ENCODE measurements around the gene APOBEC2. TPM values are rescaled to one million over a fixed set of nuclear protein-coding genes. Genes with fewer than 3 reads are reported as not detected.

Gene APOBEC2
- total and polyA plus RNA-seq, 9 of the 15 experiments (the other 6 are each of a cell fraction or from before 2014, with no cell fraction given): 0.25 to 1.6 TPM; not detected in 7

DNA sequence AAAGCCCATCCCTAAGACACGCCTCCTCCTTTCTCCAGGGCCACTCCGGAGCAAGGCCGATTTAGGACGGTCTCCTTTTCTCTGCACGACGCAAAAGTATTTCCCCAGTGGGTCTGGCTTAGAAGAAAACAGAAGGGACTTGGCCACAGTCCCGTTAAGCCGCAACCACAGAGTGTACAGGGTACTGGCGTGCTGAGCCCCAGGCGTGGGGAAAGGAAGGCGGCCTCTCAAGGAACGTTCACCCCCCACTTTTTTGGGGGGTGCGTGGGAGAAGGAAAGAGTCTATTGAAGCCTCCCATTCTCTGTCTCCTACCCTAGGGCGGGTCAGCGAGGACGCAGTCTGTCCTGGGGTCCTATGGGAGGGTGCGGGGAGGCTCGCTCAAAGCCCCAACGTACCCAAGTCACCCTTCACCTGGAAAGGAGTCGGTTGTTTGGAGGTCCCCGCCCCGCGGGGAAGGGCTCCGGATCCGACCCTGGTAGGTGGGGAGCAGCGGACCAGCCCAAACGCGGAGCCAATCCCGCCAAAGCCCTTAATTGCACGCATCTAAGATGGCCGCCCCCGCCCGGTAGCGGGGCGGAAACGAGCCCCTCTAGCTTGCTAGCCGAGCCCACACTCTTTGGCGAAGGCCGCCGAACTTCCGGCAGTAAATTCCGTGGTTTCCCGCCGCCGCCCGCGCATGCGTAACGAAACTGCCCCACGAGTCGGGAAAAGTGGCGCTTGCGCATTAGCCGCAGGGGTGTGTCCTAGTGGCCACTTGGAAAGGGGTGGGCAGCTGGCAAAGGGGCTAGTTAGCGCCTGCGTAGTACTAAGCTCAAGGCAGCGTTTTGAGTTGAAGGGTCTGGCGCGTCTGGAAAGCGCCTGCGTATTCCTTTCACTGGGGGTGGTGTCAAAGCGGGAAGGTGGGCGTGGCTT lies 19.2 kb downstream of the APOBEC2 start, which contains the start of gene OARD1 (continued):
- peak; percentile 86 for TF ChIP-seq ETV5 (CRISPR knock-in tag; IDR thresholded peaks at IDR 0.05; ENCODE audit: low read depth)
- TF ChIP-seq TCF3 (CRISPR knock-in tag; IDR thresholded peaks at IDR 0.05): 0 out of 2 replicates have a peak, but pooled peaks have one; percentile 2
- TF ChIP-seq SIN3A (IDR thresholded peaks at IDR 0.05; ENCODE audit: borderline replicate concordance in 2 of 2, control insufficient read depth in 1 of 2, low read depth in 2 of 2, low read length in 2 of 2): peak; percentile 66 to 88; a peak in 2 of 4 replicates
- TF ChIP-seq, protein P1, sequence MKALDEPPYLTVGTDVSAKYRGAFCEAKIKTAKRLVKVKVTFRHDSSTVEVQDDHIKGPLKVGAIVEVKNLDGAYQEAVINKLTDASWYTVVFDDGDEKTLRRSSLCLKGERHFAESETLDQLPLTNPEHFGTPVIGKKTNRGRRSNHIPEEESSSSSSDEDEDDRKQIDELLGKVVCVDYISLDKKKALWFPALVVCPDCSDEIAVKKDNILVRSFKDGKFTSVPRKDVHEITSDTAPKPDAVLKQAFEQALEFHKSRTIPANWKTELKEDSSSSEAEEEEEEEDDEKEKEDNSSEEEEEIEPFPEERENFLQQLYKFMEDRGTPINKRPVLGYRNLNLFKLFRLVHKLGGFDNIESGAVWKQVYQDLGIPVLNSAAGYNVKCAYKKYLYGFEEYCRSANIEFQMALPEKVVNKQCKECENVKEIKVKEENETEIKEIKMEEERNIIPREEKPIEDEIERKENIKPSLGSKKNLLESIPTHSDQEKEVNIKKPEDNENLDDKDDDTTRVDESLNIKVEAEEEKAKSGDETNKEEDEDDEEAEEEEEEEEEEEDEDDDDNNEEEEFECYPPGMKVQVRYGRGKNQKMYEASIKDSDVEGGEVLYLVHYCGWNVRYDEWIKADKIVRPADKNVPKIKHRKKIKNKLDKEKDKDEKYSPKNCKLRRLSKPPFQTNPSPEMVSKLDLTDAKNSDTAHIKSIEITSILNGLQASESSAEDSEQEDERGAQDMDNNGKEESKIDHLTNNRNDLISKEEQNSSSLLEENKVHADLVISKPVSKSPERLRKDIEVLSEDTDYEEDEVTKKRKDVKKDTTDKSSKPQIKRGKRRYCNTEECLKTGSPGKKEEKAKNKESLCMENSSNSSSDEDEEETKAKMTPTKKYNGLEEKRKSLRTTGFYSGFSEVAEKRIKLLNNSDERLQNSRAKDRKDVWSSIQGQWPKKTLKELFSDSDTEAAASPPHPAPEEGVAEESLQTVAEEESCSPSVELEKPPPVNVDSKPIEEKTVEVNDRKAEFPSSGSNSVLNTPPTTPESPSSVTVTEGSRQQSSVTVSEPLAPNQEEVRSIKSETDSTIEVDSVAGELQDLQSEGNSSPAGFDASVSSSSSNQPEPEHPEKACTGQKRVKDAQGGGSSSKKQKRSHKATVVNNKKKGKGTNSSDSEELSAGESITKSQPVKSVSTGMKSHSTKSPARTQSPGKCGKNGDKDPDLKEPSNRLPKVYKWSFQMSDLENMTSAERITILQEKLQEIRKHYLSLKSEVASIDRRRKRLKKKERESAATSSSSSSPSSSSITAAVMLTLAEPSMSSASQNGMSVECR (CRISPR knock-in tag; IDR thresholded peaks at IDR 0.05): peak; percentile 79; the same call in 1 of the 2 replicates
- TF ChIP-seq PTRF (tag; IDR thresholded peaks at IDR 0.05): no peak
- no peak for TF ChIP-seq TAF1 (IDR thresholded peaks at IDR 0.05; ENCODE audit: control insufficient read depth, extremely low read depth, insufficient read depth, low read length, severe bottlenecking)
- TF ChIP-seq, protein P2, sequence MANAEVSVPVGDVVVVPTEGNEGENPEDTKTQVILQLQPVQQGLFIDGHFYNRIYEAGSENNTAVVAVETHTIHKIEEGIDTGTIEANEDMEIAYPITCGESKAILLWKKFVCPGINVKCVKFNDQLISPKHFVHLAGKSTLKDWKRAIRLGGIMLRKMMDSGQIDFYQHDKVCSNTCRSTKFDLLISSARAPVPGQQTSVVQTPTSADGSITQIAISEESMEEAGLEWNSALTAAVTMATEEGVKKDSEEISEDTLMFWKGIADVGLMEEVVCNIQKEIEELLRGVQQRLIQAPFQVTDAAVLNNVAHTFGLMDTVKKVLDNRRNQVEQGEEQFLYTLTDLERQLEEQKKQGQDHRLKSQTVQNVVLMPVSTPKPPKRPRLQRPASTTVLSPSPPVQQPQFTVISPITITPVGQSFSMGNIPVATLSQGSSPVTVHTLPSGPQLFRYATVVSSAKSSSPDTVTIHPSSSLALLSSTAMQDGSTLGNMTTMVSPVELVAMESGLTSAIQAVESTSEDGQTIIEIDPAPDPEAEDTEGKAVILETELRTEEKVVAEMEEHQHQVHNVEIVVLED (CRISPR knock-in tag; IDR thresholded peaks at IDR 0.05): peak; percentile 72
- TF ChIP-seq ZBTB7A (IDR thresholded peaks at IDR 0.05; ENCODE audit: borderline replicate concordance, control insufficient read depth, low read depth, low read length): peak; percentile 79; the same call in 1 of the 2 replicates
- TF ChIP-seq ZNF124 (CRISPR knock-in tag; IDR thresholded peaks at IDR 0.05): no peak
- TF ChIP-seq RBM14 (IDR thresholded peaks at IDR 0.05; ENCODE audit: borderline replicate concordance, insufficient read depth, low read depth, low read length): no peak
- TF ChIP-seq ZNF324 (CRISPR knock-in tag; IDR thresholded peaks at IDR 0.05): 0 out of 2 replicates have a peak, but pooled peaks have one; percentile 9
- no peak for TF ChIP-seq ADNP (tag; IDR thresholded peaks at IDR 0.05)
- peak; percentile 99 for TF ChIP-seq ELF1 (tag; IDR thresholded peaks at IDR 0.05)
- TF ChIP-seq SREBF2 (CRISPR knock-in tag; IDR thresholded peaks at IDR 0.05): 0 out of 2 replicates have a peak, but pooled peaks have one; percentile 80
- peak; percentile 91 for TF ChIP-seq CHD1 (IDR thresholded peaks at IDR 0.05; ENCODE audit: low read length)
- TF ChIP-seq FOXJ2 (tag; IDR thresholded peaks at IDR 0.05): peak; percentile 84
- TF ChIP-seq POLR2G (IDR thresholded peaks at IDR 0.05; ENCODE audit: low read depth, low read length): peak; percentile 84
- TF ChIP-seq, protein P3, sequence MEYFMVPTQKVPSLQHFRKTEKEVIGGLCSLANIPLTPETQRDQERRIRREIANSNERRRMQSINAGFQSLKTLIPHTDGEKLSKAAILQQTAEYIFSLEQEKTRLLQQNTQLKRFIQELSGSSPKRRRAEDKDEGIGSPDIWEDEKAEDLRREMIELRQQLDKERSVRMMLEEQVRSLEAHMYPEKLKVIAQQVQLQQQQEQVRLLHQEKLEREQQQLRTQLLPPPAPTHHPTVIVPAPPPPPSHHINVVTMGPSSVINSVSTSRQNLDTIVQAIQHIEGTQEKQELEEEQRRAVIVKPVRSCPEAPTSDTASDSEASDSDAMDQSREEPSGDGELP (CRISPR knock-in tag; IDR thresholded peaks at IDR 0.05; ENCODE audit: borderline replicate concordance): peak; percentile 75
- 0 out of 2 replicates have a peak, but pooled peaks have one; percentile 19 for TF ChIP-seq ZNF197 (CRISPR knock-in tag; IDR thresholded peaks at IDR 0.05; ENCODE audit: low read depth)

Measured in K562 (cell line).